Measurements from ENCODE around the gene NEU4. TPM values are rescaled to one million over a fixed set of nuclear protein-coding genes. Genes with fewer than 3 reads are reported as not detected.

Gene NEU4
- total RNA-seq, 1 donor from 2014 or later: 0.88 TPM

- Mint-ChIP-seq H3K36me3 (ENCODE audit: unreplicated experiment) (no peaks in the 10 kb centered on the region), H3K27me3 (ENCODE audit: unreplicated experiment) (peaks cover 2% of the 10 kb centered on the region), H3K27ac (ENCODE audit: unreplicated experiment) (no peak overlapping the region), H3K4me1 (ENCODE audit: low read depth, unreplicated experiment) (peaks cover 2% of the 10 kb centered on the region), H3K9me3 (ENCODE audit: unreplicated experiment) (peaks cover 1% of the 10 kb centered on the region), H3K4me3 (ENCODE audit: unreplicated experiment) (no peak overlapping the region)
- DNase-seq: no peak
- no peak for TF ChIP-seq CTCF (IDR thresholded peaks at IDR 0.05; ENCODE audit: partially characterized antibody, unreplicated experiment)
Observed at GRCh38 chr2:241772063-241772499, 36.9 kb upstream of the NEU4 start.

- peaks cover 2% of the 10 kb centered on the region for H3K4me1 Mint-ChIP-seq (ENCODE audit: low read depth, unreplicated experiment)
- DNase-seq: no peak
- no peak overlapping the region for H3K27ac Mint-ChIP-seq (ENCODE audit: unreplicated experiment)
Observed at GRCh38 chr2:241773511-241774418, 35.2 kb upstream of the NEU4 start.

GRCh38 chr2:241774419-241775222, 34.4 kb upstream of the NEU4 start:
- no peaks in the 10 kb centered on the region for H3K36me3 Mint-ChIP-seq (ENCODE audit: unreplicated experiment)
- H3K9me3 Mint-ChIP-seq (ENCODE audit: unreplicated experiment): no peaks in the 10 kb centered on the region
- H3K4me3 Mint-ChIP-seq (ENCODE audit: unreplicated experiment): no peak overlapping the region
- H3K4me1 Mint-ChIP-seq (ENCODE audit: low read depth, unreplicated experiment): peaks cover 2% of the 10 kb centered on the region
- H3K27ac Mint-ChIP-seq (ENCODE audit: unreplicated experiment): no peak overlapping the region
- H3K27me3 Mint-ChIP-seq (ENCODE audit: unreplicated experiment): peaks cover 4% of the 10 kb centered on the region
- TF ChIP-seq CTCF (IDR thresholded peaks at IDR 0.05; ENCODE audit: partially characterized antibody, unreplicated experiment): no peak
- peak; percentile 20 for DNase-seq

More at GRCh38 chr2:241773511-241774418, 35.2 kb upstream of the NEU4 start:
- Mint-ChIP-seq H3K4me3 (ENCODE audit: unreplicated experiment) (no peak overlapping the region), H3K9me3 (ENCODE audit: unreplicated experiment) (peaks cover 1% of the 10 kb centered on the region), H3K27me3 (ENCODE audit: unreplicated experiment) (peaks cover 4% of the 10 kb centered on the region), H3K36me3 (ENCODE audit: unreplicated experiment) (no peaks in the 10 kb centered on the region)
- no peak for TF ChIP-seq CTCF (IDR thresholded peaks at IDR 0.05; ENCODE audit: partially characterized antibody, unreplicated experiment)

- TF ChIP-seq CTCF (IDR thresholded peaks at IDR 0.05; ENCODE audit: partially characterized antibody, unreplicated experiment): no peak
- Mint-ChIP-seq H3K4me3 (ENCODE audit: unreplicated experiment) (no peak overlapping the region), H3K4me1 (ENCODE audit: low read depth, unreplicated experiment) (peaks cover 2% of the 10 kb centered on the region), H3K27ac (ENCODE audit: unreplicated experiment) (no peak overlapping the region), H3K27me3 (ENCODE audit: unreplicated experiment) (peaks cover 4% of the 10 kb centered on the region), H3K9me3 (ENCODE audit: unreplicated experiment) (no peaks in the 10 kb centered on the region), H3K36me3 (ENCODE audit: unreplicated experiment) (no peaks in the 10 kb centered on the region)
- no peak for DNase-seq
Observed at GRCh38 chr2:241775223-241776177, 33.5 kb upstream of the NEU4 start.

Measured in glutamatergic neuron (in vitro differentiated cells).